HG02840 (cell line): ENCODE results near the gene CNNM2.
"Not testable (repeated sequence)": the region's sequence is repeated elsewhere in the genome, so short reads cannot be mapped to it uniquely, and the experiment has no call there.

ENCODE experiments used
- ATAC-seq: cut with Tn5 transposase; IDR thresholded peaks from one replicate; pipeline ENCODE4 v1.9.1; 2021; ENCODE audit warnings: mild to moderate bottlenecking, moderate library complexity, moderate number of reproducible peaks; ENCODE audit not compliant: unreplicated experiment, low FRiP score

CNNM2 gene

DNA sequence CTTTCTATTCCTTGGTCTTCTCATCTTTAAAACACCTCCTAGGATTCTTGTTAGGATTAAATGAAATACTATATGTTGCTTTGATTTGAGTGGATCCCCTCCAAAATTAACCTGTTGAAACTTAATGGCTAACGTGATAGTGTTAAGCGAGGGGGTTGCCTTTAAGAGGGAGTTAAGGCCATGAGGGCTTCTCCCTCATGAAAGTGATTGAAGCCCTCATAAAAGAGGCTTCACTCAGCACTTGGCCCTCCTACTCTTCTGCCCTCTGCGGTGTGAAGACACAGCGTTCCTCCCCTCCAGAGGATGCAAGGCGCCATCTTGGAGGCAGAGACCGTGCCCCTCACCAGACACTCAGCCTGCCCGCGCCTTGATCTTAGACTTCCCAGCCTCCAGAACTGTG, 46.6 kb downstream of the CNNM2 start:
- ATAC-seq, result no peak

DNA sequence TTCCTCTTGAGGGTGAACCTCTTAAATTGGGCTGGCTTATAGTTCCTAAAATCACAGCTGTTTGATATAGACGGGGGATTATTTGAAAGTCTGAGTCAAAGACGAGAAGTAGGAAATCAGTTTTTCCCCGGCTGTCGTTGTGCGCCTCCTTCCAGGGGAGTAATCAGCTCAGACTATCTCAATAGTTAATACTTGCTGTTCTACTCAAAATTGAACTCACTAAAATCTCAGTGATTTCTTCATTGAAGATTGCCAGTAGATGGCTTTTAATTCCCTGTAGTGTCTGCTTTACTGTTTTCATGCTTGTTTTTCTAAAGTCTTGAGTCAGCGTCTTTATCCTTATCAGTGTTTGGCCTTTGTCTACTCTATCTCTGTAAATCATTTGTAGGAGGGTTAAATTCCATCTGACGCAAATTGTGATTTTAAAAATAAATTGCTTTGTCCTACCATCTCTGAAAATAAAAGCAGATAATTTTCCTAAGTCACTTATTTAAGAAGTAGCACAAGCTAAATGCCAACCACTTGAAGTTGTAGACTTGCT, 47.3 kb downstream of the CNNM2 start:
- ATAC-seq, result no peak

DNA sequence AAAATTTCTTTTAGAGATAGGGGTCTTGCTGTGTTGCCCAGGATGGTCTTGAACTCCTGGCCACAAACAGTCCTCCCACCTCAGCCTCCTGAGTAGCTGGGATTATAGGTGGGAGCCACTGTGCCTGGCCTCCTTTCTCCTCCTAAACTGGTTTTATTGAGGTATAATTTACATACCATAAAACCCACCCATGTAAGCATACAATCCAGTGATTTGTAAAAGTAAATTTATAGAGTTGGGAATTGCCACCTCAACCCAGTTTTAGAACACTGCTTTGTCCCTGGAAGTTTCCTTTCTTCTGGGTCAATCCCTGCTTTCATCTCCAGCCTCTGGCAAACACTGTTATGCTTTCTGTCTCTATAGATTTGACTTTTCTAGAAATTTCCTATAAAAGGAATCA, 49.0 kb downstream of the CNNM2 start:
- ATAC-seq, result no peak

DNA sequence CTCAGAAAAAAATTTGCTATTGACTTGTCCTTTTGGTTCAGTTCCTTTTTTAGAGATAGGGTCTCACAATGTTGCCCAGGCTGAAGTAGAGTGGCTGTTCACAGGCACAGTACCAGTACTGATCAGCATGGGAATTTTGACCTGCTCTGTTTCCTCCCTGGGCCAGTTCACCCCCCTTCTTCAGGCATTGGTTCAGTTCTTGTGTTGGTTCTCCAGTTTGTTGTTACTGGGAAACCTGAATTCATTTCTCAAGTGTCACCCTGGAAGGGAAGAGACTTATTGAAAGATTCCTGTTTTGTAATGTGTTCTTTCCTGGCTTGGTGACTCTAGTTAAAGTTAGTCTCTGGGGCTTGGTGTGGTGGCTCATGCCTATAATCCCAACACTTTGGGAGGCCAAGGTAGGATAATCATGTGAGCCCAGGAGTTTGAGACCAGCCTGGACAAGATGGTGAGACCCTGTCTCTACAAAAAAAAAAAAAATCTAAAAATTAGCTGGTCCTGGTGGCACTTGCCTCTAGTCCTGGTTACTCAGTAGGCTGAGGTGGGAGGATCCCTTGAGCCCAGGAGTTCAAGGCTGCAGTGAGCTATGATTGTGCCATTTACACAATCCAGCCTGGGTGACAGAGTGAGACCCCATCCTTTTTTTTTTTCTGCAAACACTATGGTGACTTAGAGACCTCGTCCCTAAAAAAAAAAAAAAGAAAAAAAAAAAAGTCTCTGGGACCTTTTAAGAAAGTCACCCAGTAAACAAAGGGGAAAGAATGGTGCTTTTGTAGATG, 52.7 kb downstream of the CNNM2 start:
- no peak for ATAC-seq

DNA sequence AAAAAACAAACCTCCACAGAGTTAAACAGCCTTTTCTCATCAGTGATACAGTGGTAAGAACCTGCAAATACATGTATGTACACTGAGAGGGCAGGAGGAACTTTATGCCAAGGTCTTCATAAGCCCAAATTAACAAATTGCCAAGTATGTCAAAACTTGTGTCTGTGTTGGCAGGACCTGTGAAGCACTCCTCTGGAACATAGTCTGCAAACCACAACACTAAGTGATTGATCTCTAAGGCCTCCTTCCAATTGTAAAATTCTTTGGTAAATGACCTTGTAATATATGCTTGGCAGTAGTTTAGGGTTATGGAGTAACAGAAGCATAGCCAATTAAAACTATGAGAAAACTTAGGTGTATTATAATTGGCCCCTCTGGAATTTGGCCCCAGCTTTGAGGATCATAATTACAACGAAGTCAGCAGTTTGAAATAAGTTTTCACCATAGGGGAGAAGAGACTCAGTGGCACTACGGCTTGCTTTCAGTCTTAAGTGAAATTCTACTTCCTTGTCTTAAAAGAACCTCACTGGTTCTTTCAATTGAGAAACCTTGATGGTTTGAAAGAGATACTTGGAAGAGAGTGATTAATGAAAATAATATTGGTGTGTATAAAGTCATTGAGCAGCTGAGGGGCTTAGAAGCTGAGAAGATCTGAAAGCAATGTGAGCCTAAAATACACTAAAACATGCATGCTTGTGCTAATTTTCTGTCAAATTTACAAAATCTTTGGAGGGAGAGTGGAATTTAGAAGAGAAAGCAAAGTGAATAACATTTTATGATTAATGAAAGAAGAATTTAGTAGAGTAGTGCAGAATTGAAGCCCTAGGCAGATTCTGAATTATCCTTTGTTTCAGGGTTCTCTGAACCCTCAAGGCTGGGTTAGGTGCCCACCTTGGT, 57.6 kb downstream of the CNNM2 start:
- ATAC-seq, result no peak

DNA sequence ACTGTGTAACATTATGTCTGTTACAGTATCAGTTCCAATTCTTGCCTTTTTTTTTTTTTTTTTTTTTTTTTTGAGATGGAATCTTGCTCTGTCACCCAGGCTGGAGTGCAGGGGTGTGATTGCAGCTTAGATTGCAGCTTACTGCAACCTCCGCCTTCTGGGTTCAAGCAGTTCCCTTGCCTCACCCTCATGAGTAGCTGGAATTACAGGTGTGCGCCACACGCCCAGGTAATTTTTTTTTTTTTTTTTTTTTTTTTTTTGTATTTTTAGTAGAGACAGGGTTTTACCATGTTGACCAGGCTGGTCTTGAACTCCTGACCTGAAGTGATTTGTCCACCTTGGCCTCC, 58.3 kb downstream of the CNNM2 start:
- ATAC-seq, result not testable (repeated sequence)

DNA sequence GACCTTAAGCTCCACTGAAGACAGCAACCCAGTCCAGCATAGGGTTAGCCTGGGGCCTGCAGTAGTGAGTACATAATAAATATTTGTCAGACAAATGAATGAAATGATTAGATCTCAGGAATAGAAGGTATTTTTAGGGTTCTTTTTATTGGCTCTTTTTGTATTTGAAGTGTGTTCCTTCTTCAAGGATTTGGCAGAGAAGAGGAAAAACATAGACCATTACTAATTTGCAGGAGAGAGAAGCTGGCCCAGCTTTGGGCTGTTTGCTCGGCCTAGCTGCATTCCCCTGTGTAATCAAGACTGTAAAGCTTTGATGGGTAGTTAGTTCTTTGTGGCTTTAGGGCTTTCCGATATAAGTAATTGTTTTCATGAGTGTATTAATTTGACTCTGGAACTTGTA, 64.2 kb downstream of the CNNM2 start:
- no peak for ATAC-seq

DNA sequence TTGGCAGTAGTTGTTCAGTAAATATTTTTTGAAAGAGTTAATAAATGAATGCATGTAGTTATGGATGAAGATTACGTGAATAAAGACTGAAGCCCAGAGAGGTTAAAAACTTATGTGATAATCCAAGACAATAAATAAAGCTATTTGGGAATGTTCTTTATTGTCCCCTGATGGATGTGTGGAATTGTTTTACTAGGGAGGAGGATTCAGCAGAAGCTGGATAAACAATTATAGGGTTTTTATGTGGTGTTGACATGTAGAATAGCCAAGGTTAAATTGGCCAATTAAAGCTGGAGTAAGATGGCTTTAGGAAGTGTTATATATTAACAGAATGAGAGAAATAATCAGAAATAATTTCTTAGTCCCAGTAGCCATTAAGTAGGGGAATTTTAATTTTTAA, 66.0 kb downstream of the CNNM2 start:
- no peak for ATAC-seq

DNA sequence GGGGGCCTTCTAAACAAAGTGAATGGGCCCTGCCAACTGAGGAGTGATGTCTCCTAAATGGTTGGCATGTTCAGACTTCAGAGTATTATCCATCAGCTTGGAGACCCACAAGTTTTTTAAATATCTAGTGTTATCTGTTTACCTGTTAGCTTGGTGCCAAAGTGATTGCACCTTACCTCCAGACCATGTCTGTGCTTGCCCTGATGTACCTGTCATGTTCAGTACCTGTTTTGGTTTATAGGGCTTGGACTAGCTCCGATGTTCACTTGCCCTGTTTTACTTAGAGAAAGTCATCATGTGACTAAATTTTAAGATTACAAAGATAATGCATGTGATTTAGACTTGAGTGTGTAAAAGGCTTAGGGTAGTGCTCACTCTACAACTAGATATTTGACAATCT, 67.7 kb downstream of the CNNM2 start:
- no peak for ATAC-seq

DNA sequence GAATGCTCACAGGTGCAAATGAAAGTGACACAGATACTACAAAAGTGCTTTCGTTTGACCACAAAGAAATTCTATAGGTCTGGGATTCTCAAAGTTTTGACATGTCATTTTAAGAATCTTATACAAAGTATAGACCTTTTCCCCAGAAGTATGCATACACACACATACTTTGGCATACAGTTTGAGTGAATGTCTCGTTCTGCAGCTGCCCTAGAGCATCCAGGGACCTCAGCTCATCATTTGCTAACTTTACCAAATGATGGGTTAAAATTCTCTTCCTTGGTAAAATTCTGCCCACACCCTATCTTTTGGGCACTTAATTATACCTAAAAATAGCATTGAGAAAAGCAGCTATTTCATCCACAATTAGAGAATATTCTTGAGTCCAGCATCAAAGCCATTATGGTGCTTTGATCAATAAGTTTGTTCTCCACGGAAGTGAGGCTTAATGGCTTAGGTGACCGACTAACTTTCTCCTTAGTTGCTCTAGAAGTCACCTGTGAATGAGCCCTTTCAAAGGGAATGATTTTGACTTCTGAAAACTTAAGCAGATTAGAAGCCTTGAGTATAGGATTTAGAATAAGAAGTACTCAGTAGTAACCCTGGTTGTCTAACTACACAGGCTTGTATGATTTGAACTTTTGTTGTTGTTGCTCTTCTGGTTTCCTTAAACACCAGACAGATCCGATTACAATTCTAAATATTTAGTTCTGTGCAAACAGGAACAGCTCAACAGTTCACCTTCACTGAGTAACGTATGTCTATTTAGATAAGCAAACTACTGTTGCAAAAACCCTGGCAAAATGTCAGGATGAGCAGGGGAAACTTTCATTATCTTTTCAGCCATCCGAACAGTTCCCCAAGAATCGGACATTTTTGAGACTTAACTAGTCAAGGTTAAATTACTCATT, 70.6 kb downstream of the CNNM2 start:
- no peak for ATAC-seq

DNA sequence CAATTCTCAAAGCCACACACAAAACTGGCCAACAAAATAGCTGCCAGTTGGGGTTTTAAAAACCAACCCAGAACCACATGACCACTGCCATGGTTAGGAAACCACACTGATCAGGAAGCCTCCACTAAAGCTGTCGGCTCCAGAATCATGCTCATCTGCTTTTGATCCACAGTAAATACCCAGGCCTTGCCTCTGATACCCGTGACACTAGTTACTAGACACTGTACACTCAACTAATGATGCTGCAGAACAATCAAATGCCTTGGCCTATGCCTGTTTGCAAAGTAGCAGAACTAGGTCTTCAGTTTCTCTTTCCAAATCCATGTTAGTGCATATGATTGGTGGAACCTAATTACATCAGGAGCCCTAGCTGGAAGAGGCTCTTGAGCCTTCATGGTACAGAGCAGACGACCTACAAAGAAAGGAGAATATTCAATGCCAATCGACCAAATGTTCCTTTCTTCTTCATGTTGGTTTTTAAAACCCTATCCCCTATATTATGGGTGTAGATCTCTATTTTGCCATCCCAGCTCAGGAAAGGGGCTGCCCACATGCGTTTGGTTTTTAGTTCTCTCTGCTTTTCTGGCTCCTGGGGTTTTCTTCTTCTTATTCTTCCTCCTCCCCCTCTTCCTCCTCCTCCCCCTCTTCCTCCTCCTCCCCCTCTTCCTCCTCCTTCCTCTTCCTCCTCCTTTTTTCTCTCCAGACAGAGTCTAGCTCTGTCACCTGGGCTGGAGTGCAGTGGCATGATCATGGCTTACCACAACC, 76.6 kb downstream of the CNNM2 start:
- ATAC-seq, result no peak

DNA sequence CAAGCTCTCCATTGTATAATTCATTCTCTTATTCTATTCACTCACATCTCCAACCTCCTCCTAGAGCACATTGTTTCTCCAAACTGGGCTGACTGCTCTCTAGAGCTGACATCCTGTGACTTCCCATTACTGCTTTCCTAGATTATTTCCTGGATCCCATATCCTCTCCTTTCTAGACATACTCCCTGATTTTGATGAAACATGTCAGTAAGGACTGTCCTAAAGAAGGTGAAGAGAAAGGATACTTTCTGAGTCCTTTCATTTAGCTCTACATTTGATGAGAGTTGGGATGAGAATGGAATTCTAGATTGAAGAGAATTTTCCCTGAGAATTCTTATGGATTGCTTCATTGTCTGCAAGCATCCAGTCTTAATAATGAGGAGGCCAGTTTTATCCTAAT, 78.8 kb downstream of the CNNM2 start:
- ATAC-seq, result no peak

DNA sequence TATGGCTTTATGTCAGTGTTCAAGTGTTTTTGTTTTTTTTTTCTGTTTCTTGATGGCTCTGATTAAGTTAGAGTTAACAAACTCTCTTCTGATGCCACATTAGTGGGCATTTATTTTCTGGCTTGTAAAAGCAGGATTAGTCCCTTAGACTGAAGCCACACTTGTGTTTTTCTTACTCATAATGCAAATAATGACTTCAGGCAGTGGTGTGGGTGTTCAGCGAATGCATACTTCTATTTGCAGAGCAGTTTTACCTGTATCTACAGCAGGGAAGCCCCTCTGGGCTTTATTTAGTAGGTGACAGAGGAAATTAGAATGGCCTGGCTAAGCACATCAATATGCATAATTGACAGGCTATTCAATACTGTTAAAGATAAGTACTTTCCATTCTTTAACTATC, 79.9 kb downstream of the CNNM2 start:
- ATAC-seq, result no peak

DNA sequence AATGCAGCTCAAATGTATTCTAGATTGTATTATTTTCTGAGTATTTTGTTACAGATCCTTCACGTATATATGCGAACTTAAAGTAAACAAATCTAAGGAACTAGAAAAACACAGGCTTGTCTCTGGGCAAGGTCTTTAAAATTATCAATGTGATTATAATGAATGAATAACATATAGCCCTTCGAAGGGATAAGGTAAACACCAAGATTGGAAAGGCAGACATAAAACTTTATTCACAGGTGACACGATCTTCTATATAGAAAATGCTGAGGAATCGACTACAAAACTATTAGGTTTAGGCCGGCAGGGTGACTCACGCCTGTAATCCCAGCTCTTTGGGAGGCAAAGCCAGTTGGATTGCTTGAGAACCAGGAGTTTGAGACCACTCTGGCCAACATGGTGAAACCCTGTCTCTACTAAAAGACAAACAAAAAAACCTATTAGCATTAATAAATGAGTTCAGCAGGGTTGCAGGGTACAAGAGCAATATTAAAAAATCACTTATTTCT, 80.4 kb downstream of the CNNM2 start:
- no peak for ATAC-seq

DNA sequence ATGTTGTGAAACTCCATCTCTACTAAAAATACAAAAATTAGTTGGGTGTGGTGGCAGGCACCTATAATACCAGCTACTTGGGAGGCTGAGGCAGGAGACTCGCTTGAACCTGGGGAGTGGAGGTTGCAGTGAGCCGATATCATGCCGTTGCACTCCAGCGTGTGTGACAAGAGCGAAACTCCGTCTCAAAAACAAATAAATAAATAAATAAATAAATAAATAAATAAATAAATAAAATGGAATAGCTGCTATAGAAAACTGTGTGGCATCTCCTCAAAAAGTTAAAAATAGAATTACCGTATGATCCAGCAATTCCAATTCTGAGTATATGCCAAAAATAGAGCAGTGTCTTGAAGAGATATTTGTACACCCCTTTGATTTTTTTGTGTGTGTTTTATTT, 82.0 kb downstream of the CNNM2 start:
- not testable (repeated sequence) for ATAC-seq

DNA sequence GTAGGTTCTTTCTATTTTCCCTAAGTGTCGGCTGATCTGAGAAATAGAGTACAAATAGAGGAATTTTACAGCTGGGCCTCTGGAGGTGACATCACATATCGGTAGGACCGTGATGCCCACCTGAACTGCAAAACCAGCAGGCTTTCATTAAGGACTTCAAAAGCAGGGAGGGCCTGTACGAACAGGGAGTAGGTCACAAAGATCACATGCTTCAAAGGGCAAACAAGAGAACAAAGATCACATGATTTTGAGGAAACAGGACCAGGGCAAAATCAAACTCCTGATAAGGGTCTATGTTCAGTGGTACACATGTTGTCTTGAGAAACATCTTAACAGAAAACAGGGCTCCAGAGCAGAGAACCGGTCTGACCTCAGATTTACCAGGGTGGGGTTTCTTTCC, 88.9 kb downstream of the CNNM2 start:
- no peak for ATAC-seq

DNA sequence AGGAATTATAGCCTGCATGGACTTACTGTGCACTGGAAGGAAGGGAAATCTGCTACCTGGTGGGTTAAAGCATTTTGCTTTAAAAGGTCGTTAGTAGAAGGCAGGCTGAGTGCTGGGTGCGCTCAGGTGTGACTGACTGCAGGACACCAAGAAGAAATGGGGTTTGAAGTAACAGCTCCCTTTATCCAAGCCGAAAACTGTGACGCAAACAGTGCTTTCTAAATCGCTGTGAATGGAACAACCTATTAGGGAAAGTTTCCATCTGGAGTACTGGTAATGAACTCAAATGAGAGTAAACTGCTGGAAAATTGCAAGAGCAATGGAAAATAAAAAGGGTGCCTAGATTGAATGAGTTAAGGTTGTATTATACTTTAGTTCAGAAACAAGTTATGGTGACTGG, 95.3 kb downstream of the CNNM2 start:
- no peak for ATAC-seq

DNA sequence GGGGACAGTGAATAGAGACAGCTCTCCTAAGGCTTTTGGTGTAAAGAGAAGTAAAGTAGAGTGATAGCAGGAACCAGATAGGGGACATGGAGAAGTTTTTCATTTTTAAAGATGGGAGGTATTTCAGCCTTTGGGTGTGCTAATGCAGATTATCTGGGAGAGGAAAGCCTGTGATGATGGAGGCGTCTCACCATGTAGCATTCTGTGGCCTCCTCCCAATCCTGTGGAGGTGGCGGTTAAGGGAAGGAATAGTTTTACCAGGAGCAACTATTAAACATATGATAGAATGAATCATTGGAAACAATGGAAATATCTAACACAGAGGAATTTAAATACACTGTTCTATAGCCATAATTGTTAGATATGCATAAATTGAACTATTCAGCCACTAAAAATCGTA, 101.3 kb downstream of the CNNM2 start:
- no peak for ATAC-seq

DNA sequence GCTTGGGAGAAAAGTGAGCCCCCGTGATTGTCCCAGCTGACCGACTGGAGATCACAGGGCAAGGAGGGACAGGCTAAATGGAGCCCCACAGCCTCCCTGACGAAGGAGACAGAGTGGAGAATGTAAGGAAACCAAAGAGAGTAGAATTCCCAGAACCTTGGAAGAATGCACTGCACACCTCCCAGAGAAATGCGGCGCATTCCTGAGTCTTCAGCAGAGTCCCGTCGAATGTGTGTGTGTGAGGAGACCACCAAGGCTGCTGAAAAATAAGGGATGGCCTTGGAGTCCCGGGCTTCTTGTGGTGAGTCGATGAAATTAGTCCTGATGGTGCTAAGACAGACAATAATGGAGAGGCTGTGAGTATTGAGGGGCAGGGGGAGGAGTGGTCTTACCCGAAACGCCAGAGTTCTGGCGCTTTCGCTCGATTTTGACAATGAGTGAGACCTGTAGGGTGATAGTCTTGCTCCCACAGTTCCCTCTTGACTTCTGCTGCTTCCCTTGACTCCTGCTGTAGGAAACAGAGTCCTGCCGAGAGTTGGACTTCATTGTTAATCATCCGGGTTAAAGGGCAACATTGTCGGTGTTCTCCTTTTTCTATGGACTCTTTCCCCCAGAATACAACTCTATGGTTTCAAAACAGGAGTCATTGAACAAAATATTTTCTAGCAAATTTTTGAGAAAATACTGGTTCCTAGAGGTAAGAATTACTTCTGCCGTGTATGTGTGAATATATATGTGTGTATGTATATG, 103.2 kb downstream of the CNNM2 start:
- ATAC-seq, result no peak
